Renal pelvis (tissue), 4 donors: ENCODE data around the gene JAKMIP3. TPM values are rescaled to one million over a fixed set of nuclear protein-coding genes. Genes with fewer than 3 reads are reported as not detected.

ENCODE experiments used
- DNase-seq: peaks from one replicate; pipeline ENCODE4 v3.0.0-alpha.2; 2013
- polyA plus RNA-seq, 3 donors: library from polyadenylated mRNA; unstranded; fragments of 120-200 nt; gene quantifications; one replicate each; pipeline ENCODE4 v1.2.1, GENCODE V29; 2013; ENCODE audit not compliant: insufficient read length in 3 of 3

JAKMIP3 gene
- polyA plus RNA-seq, 3 donors, result 0.19 to 0.41 (median 0.39) TPM

DNA sequence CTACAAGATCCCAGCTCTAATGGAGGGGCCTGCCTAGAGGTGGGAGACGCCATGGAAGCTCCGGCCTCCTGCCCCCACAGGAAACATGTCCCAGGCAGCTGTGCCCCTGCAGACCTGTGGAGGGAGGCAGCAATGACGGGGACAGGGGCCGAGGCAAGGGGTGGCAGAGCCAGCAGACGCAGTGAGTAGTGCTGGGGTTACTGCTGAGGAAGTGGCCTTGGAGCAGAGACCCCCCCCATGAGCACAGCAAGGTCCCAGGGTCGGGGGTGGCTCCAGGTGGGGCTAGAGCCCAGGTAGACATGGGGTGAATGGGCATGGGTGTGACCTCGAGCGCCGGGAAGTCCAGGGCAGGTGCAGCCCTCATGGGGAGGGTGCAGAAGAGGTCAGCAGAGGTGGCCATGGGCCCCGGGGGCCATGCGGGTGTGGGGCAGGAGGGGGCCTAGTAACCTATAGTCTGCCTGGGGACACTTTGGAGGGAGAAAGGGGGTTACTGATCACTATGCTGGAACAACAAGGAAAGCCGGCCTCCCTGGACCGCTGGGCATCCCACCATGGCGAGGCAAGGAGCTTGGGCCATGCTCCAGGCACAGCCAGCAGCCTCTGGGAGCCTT, 45.5 kb downstream of the JAKMIP3 start:
- no peak for DNase-seq

DNA sequence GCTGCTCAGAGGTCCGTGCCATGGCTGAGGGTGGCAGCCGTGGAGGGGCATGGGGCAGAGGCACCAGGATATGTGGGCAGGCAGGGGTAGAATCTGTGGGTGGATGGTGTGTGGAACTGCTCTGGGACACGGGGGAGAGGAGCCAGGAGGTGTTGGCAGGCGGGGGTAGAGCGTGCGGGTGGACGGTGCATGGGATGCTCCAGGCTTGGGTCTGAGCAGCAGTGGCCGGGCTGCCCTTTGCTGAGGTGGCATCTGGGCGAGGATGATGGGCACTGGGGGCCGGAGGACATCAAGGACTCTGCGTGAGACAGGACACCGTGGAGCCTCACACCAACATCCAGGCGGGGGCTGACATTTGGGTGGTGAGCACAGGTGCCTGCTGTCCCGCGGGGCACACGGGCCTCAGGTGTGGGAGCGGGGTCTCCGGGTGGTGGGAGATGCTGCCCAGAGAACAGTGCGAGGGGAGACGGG, 46.2 kb downstream of the JAKMIP3 start:
- DNase-seq, result no peak

DNA sequence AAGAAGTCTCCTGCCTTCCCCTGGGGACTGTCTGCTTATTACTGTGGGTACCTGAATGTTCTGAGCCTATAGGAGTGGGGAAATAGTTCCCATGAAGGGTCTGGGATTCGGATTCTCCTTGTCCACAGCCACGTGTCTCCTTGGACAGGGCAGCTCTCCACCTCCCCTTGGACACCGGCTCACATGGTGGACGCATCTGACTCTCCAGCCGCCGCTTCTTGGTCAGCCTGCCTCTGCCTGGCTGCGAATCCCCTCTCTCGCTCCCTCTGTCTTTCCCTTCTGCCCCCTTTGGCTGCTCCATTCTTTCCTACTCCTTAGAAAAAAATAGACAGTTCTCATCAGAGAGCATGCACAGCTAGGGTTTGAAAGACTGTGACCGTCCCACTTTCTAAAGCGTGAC, 46.9 kb downstream of the JAKMIP3 start:
- no peak for DNase-seq

DNA sequence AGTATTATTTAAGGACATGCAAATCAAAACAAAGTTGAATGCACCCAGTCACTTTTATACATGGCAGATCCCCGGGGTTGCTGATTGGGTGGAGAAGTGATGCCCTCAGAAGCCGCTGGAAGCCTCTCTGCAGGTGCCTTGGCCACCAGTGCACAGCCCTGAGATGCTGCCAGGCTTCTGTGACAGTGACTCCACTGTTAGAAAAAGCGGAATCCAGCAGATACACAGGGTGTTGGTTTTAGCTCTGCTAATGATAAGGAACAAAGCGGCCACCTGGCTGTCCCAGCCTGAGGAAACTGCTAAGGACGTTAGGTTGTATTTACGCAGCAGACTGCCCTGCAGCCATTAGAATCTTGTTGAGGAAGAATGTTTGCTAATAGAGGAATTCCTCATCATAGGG, 47.5 kb downstream of the JAKMIP3 start:
- DNase-seq, result no peak

DNA sequence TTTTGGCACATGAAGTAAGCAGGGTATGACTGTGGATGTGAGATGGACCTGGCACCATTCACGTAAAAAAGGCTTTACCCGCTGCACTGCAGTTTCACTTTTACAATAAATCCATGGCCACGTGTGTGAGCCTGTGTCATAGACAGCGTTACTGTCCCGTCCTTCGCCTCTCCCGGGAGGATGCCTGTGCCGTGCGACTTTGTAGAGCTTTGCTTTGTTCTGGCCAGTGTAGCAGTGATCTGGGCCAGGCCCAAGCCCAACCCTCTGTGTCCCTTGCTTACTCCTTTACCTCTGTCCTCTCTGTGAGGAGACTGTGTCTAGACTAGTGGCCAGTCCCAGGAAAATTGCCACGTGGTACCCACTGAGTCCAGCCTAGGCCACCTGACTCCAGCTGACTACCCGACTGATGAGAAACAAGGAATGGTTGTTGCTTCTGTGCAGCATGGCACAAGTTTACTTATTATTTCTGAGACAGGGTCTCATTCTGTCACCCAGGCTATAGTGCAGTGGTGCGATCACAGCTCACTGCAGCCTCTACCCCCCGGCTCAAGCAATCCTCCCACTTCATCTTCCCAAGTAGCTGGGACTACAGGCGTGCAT, 48.1 kb downstream of the JAKMIP3 start:
- no peak for DNase-seq

DNA sequence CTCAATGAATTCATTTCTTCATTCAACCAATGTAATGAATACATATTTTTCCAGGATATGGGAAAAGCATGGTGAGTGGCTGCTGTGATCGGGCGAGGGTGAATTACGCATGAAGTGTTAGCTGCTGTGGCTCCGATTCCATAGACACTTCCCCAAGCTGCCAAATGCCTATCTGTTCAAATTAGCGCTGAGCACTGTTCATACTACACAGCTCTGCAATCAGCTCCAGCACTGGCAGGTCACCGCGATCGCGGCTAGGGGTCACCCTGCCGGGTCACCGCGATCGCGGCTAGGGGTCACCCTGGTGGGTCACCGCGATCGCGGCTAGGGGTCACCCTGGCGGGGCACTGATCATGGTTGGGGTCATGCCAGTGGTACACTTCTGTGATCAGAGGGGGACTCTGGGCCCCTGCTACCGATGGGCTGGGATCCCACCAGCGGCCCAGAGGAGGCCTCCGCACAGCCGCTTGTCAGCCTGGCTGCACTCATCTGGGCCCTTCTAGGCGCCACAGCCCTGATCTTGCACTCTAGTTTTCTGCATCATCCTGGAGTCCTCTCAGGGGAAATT, 49.3 kb downstream of the JAKMIP3 start:
- DNase-seq, result no peak

Other genes with a start within 250 kb of the JAKMIP3 start
- gene PPP2R2D, start 164.9 kb upstream of the JAKMIP3 start, polyA plus RNA-seq, result 10 to 100 TPM; 42.0 to 46.1 (median 42.6) TPM
- gene BNIP3, start 84.0 kb upstream of the JAKMIP3 start, polyA plus RNA-seq, result 10 to 100 TPM; 81.7 to 92.5 (median 87.9) TPM
- gene DPYSL4, start 121.0 kb downstream of the JAKMIP3 start, polyA plus RNA-seq, result 10 to 100 TPM; 15.4 to 22.3 (median 18.3) TPM
- gene STK32C, start 242.0 kb downstream of the JAKMIP3 start, polyA plus RNA-seq, result 10 to 100 TPM; 11.6 to 15.4 (median 12.4) TPM